Activated naive CD4-positive, alpha-beta T cell treated with anti-CD3 and anti-CD28 coated beads, Interleukin-2, amount 50 U/mL, for 24 hours (primary cell): ENCODE results near the gene FASN.

Experiments
- H3K27ac Mint-ChIP-seq: one replicate; pipeline ENCODE4 v1.8.0; 2021; ENCODE audit warnings: mild to moderate bottlenecking, mixed read lengths
- H3K27me3 Mint-ChIP-seq: one replicate; pipeline ENCODE4 v1.8.0; 2021; ENCODE audit warnings: mixed read lengths
- H3K36me3 Mint-ChIP-seq: one replicate; pipeline ENCODE4 v1.8.0; 2021; ENCODE audit warnings: mixed read lengths
- H3K4me1 Mint-ChIP-seq: one replicate; pipeline ENCODE4 v1.8.0; 2021; ENCODE audit warnings: mixed read lengths
- H3K4me3 Mint-ChIP-seq: one replicate; pipeline ENCODE4 v1.8.0; 2021; ENCODE audit warnings: mild to moderate bottlenecking, mixed read lengths
- H3K9me3 Mint-ChIP-seq: one replicate; pipeline ENCODE4 v1.8.0; 2021; ENCODE audit warnings: mixed read lengths

The FASN gene

DNA sequence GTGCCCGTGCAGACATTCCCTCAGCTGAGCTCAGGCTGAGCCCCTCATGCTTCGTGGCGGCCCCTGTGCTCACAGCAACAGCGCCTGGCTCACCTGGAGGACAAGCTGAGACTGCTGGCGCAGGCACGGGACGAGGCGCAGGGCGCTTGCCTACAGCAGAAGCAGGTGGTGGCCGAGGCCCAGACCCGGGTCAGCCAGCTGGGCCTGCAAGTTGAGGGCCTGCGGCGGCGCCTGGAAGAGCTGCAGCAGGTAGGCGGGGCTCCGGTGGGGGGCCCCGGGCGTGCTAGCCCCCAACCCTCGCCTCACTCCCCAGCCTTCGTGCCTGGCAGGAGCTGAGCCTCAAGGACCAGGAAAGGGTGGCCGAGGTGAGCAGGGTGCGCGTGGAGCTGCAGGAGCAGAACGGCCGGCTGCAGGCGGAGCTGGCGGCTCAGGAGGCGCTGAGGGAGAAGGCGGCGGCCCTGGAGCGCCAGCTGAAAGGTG lies 68.0 kb downstream of the FASN start:
- Mint-ChIP-seq H3K36me3 (no peaks in the 10 kb centered on the region), H3K4me3 (peak overlapping the region; percentile 88), H3K4me1 (peaks cover 7% of the 10 kb centered on the region), H3K9me3 (no peaks in the 10 kb centered on the region), H3K27ac (no peak overlapping the region), H3K27me3 (no peaks in the 10 kb centered on the region)

DNA sequence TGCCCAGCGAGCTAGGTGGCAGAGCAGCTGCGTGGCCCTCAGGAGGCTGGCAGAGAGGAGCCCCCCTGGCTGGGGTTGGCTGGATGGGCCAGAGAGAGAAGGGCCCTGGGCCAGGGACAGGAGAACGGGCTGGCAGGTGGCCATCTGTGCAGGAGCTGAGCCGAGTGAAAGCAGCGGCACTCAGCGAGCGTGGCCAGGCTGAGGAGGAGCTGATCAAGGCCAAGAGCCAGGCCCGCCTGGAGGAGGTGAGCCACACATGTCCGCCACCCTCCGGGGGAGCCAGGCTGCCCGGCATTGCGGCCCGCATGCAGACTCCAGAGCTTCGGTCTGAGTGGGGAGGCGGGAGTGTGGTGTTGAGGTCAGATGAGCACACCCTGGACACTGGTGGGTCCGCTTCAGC lies 68.6 kb downstream of the FASN start:
- Mint-ChIP-seq H3K4me1 (peaks cover 4% of the 10 kb centered on the region), H3K27me3 (no peaks in the 10 kb centered on the region), H3K9me3 (no peaks in the 10 kb centered on the region), H3K27ac (no peak overlapping the region), H3K36me3 (no peaks in the 10 kb centered on the region), H3K4me3 (no peak overlapping the region)

DNA sequence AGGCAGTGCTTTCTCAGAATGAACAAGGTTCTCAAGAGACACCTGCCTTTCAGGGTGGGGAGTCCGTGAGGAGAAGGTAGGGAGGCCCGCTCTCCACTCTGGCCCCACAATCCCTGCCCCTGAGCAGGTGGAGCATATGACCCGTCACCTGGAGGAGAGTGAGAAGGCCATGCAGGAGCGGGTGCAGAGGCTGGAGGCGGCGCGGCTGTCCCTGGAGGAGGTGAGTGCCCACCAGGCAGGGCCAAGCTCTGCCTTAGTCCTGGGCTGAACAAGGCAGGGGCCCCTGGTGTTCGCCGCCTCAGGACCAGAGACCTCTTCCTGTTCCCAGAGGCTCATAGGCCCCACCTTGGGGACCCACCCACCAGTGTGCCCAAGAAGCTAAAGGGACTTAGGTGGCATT lies 69.1 kb downstream of the FASN start:
- Mint-ChIP-seq H3K27me3 (no peaks in the 10 kb centered on the region), H3K27ac (no peak overlapping the region), H3K36me3 (no peaks in the 10 kb centered on the region), H3K4me3 (no peak overlapping the region), H3K4me1 (peaks cover 4% of the 10 kb centered on the region), H3K9me3 (no peaks in the 10 kb centered on the region)
